Heart right ventricle (tissue), 16 donors: ENCODE measurements around the gene MAGIX. TPM values are rescaled to one million over a fixed set of nuclear protein-coding genes. Genes with fewer than 3 reads are reported as not detected.

Source experiments
- ATAC-seq, 8 donors: fragments of 200-7000 bp; cut with Tn5 transposase; one replicate each; pipeline ENCODE4 v1.9.1; 2020; ENCODE audit warnings: mild to moderate bottlenecking in 8 of 8, moderate library complexity in 8 of 8, moderate number of reproducible peaks in 1 of 8
- DNase-seq, 2 donors: peaks; one replicate each; pipeline ENCODE4 v3.0.0-alpha.2; 2020
- H3K27ac ChIP-seq, 10 donors: fragments of 200-600 bp; sonication (generic) in 2 of 10; one replicate each; pipeline versions ENCODE4 v1.5.0 to v1.8.0; 2020 to 2022; ENCODE audit warnings: mild to moderate bottlenecking in 3 of 10
- H3K27me3 ChIP-seq, 7 donors: fragments of 200-600 bp; one replicate each; pipeline ENCODE4 v1.8.0; 2021 to 2022; ENCODE audit warnings: mild to moderate bottlenecking in 2 of 7
- H3K36me3 ChIP-seq, 9 donors: fragments of 200-600 bp; sonication (generic) in 1 of 9; one replicate each; pipeline versions ENCODE4 v1.5.0 to v1.8.0; 2020 to 2022; ENCODE audit warnings: mild to moderate bottlenecking in 2 of 9
- H3K4me1 ChIP-seq, 9 donors: fragments of 200-600 bp; sonication (generic) in 1 of 9; one replicate each; pipeline versions ENCODE4 v1.5.0 to v1.8.0; 2020 to 2022; ENCODE audit warnings: mild to moderate bottlenecking in 4 of 9
- H3K4me3 ChIP-seq, 10 donors: fragments of 200-600 bp; sonication (generic) in 2 of 10; one replicate each; pipeline versions ENCODE4 v1.5.0 to v1.8.0; 2020 to 2022; ENCODE audit warnings: mild to moderate bottlenecking in 7 of 10, moderate library complexity in 2 of 10
- H3K9me3 ChIP-seq, 11 donors: fragments of 200-600 bp in 10 of 11; sonication (generic) in 2 of 11; one replicate each; pipeline versions ENCODE4 v1.5.0 to v1.8.0; 2013 to 2022; ENCODE audit warnings: mild to moderate bottlenecking in 2 of 11, control low read depth in 1 of 11, moderate library complexity in 1 of 11
- WGBS, 2 donors: extraction: QIAGEN DNeasy Blood & Tissue Kit; methylation state at CpG; one replicate each; pipeline ENCODE4 v1.1.7; 2013; ENCODE audit warnings: inconsistent platforms in 1 of 2; 5-methylcytosine and 5-hydroxymethylcytosine counted together
- intact Hi-C, 10 donors: fragments of 100-400 bp; cut with DNase I; formaldehyde crosslinking; loops; one replicate each; pipeline versions ENCODE4 v1.11.1 to v1.14.2; 2022
- polyA plus RNA-seq, 2 donors: library from polyadenylated mRNA; stranded (reverse); fragments of 200-250 nt; gene quantifications; one replicate each; pipeline ENCODE4 v1.2.3, GENCODE V29; 2013
- total RNA-seq, 10 donors: library from RNA; stranded (reverse); fragmentation: NEBNext Ultra II Directional in 3 of 10; extraction: Animal tissue kit (Norgen Biotek cat#: 25700) in 3 of 10; gene quantifications; one replicate each; pipeline versions ENCODE4 v1.2.1 to v1.2.4, GENCODE V29; 2021 to 2023
- TF ChIP-seq, protein P1 (sequence below), 9 donors: fragments of 200-600 bp; sonication (generic) in 2 of 9; IDR thresholded peaks; one replicate each; pipeline versions ENCODE4 v1.5.0 to v1.8.0; 2021 to 2022; ENCODE audit warnings: antibody characterized with exemption in 9 of 9, mild to moderate bottlenecking in 5 of 9, moderate library complexity in 1 of 9
- donor health status: Arrhythmogenic right ventricular cardiomyopathy.
- donor health status: ischemic (EF 13 %, LVEDD 7.1; RV severe dilation, severe dysfunction).
- donor health status: healthy with polysubstance abuse.
- donor health status: DM: no; HTN: yes; CAD: no.
- donor health status: DM: no; HTN: no; CAD: no.
- donor health status: ischemic (EF 25% LVEDD 6.9; RV normal size, moderate dysfunction).
- donor health status: ischemic (EF 25% LVEDD 5.7; RV mildly dilated, moderate dysfunction).
- donor health status: healthy.
- donor health status: DM: yes; HTN: yes; CAD: no.
- donor health status: Ischemic cardiomyopathy.
- donor health status: ischemic (EF 35%, LVEDD 5.7; RV mildly dilated, moderate dysfunction).
- donor health status: nonischemic (EF 11% LVEDD 7.7; RV severe dilation, severe dysfunction).
- donor health status: DM: yes; HTN: yes; CAD: no.
- donor health status: PGD.
- donor health status: ischemic (EF 29% LVEDD 5.4; RV normal size, mild dysfunction).
- donor health status: nonischemic (EF 23%, LVEDD 6.1; RV moderate dilation, normal function).

MAGIX gene
- total and polyA plus RNA-seq, 12 donors: 2.7 to 13.5 (median 4.1) TPM

DNA sequence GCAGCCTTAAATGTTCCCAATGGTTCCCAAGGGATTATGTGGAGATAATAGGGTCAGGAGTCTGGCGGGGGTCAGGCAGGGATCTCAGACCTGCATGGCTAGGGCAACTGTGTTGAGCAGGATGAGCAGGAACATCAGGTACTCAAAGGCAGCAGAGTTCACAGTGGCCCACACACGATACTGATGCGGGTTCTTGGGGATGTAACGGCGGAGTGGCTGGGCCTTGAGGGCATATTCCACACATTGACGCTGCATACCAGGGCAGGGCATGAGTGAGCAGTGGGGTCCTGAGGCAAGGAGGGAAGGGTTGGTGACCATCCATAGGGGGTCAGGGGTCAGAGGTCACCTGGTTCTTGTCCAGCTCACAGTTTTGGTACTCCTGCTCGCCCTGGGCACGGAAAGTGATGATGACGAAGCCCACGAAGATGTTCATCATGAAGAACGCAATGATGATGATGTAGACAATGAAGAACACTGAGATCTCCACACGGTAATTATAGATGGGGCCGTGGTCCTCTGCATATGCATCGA is 52.5 kb downstream of the MAGIX start:
- intact Hi-C loops: no loop called here
- H3K36me3 ChIP-seq: no peaks in the 10 kb centered on the region
- peaks cover 0 to 4% (median 0%) of the 10 kb centered on the region in 7 donors for H3K27me3 ChIP-seq
- DNase-seq (no peak), ATAC-seq (no peak)
- WGBS, 2 donors: 84 to 87% methylated on average over 14 of the region's 14 CpGs
- H3K9me3 ChIP-seq: no peaks in the 10 kb centered on the region
- H3K4me3 ChIP-seq: no peak overlapping the region
- no peak overlapping the region for H3K27ac ChIP-seq
- TF ChIP-seq, protein P1, sequence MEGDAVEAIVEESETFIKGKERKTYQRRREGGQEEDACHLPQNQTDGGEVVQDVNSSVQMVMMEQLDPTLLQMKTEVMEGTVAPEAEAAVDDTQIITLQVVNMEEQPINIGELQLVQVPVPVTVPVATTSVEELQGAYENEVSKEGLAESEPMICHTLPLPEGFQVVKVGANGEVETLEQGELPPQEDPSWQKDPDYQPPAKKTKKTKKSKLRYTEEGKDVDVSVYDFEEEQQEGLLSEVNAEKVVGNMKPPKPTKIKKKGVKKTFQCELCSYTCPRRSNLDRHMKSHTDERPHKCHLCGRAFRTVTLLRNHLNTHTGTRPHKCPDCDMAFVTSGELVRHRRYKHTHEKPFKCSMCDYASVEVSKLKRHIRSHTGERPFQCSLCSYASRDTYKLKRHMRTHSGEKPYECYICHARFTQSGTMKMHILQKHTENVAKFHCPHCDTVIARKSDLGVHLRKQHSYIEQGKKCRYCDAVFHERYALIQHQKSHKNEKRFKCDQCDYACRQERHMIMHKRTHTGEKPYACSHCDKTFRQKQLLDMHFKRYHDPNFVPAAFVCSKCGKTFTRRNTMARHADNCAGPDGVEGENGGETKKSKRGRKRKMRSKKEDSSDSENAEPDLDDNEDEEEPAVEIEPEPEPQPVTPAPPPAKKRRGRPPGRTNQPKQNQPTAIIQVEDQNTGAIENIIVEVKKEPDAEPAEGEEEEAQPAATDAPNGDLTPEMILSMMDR (IDR thresholded peaks at IDR 0.05): no peak
- no peaks in the 10 kb centered on the region for H3K4me1 ChIP-seq

Other genes starting within 250 kb of the MAGIX start
- gene PIM2, start 243.7 kb upstream of the MAGIX start, total RNA-seq: 10 to 100 TPM in 1 of 10 donors, 1 to 10 TPM in 9; 2.0 to 14.0 (median 3.3) TPM
- gene PIM2, start 243.7 kb upstream of the MAGIX start, polyA plus RNA-seq: 1 to 10 TPM; 1.8 to 3.9 TPM
- 10 to 100 TPM; 17.9 to 27.3 (median 24.7) TPM for gene OTUD5, start 205.2 kb upstream of the MAGIX start, total RNA-seq
- 10 to 100 TPM; 25.4 to 26.6 TPM for gene OTUD5, start 205.2 kb upstream of the MAGIX start, polyA plus RNA-seq
- gene KCND1, start 190.9 kb upstream of the MAGIX start, total RNA-seq: 1 to 10 TPM in 1 of 10 donors, under 1 TPM in 9; 0.13 to 1.7 (median 0.32) TPM
- under 1 TPM; 0.44 to 0.48 TPM for gene KCND1, start 190.9 kb upstream of the MAGIX start, polyA plus RNA-seq
- 10 to 100 TPM; 16.2 to 26.0 (median 21.9) TPM for gene GRIPAP1, start 160.5 kb upstream of the MAGIX start, total RNA-seq
- gene GRIPAP1, start 160.5 kb upstream of the MAGIX start, polyA plus RNA-seq: 10 to 100 TPM; 16.6 to 34.1 TPM
- gene TFE3, start 119.4 kb upstream of the MAGIX start, total RNA-seq: 10 to 100 TPM; 13.8 to 29.1 (median 16.1) TPM
- 10 to 100 TPM; 17.6 to 34.8 TPM for gene TFE3, start 119.4 kb upstream of the MAGIX start, polyA plus RNA-seq
- 1 to 10 TPM in 7 of 10 donors, under 1 TPM in 3; 0.71 to 2.0 (median 1.2) TPM for gene CCDC120, start 103.8 kb upstream of the MAGIX start, total RNA-seq
- gene CCDC120, start 103.8 kb upstream of the MAGIX start, polyA plus RNA-seq: 1 to 10 TPM in 1 of 2 donors, under 1 TPM in 1; 0.70 to 1.7 TPM
- gene PRAF2, start 88.8 kb upstream of the MAGIX start, total RNA-seq: 10 to 100 TPM in 1 of 10 donors, 1 to 10 TPM in 9; 5.4 to 16.9 (median 8.1) TPM
- gene PRAF2, start 88.8 kb upstream of the MAGIX start, polyA plus RNA-seq: 10 to 100 TPM; 24.4 to 26.5 TPM
- gene WDR45, start 82.9 kb upstream of the MAGIX start, total RNA-seq: 10 to 100 TPM; 45.7 to 84.7 (median 60.6) TPM
- gene WDR45, start 82.9 kb upstream of the MAGIX start, polyA plus RNA-seq: 100 to 1,000 TPM in 1 of 2 donors, 10 to 100 TPM in 1; 87.7 to 107 TPM
- 10 to 100 TPM; 16.5 to 23.2 (median 20.0) TPM for gene GPKOW, start 39.0 kb upstream of the MAGIX start, total RNA-seq
- 10 to 100 TPM in 1 of 2 donors, 1 to 10 TPM in 1; 6.4 to 28.8 TPM for gene GPKOW, start 39.0 kb upstream of the MAGIX start, polyA plus RNA-seq
- gene PLP2, start 9.1 kb downstream of the MAGIX start, total RNA-seq: 100 to 1,000 TPM in 1 of 10 donors, 10 to 100 TPM in 9; 20.3 to 157 (median 41.2) TPM
- 100 to 1,000 TPM in 1 of 2 donors, 10 to 100 TPM in 1; 64.6 to 352 TPM for gene PLP2, start 9.1 kb downstream of the MAGIX start, polyA plus RNA-seq
- 10 to 100 TPM in 3 of 10 donors, 1 to 10 TPM in 7; 6.6 to 14.8 (median 9.4) TPM for gene PRICKLE3, start 23.6 kb downstream of the MAGIX start, total RNA-seq
- 10 to 100 TPM in 1 of 2 donors, 1 to 10 TPM in 1; 8.8 to 10.8 TPM for gene PRICKLE3, start 23.6 kb downstream of the MAGIX start, polyA plus RNA-seq
- 1 to 10 TPM in 5 of 10 donors, under 1 TPM in 5; 0.59 to 2.0 (median 1.0) TPM for gene SYP, start 37.4 kb downstream of the MAGIX start, total RNA-seq
- 1 to 10 TPM; 1.9 to 2.9 TPM for gene SYP, start 37.4 kb downstream of the MAGIX start, polyA plus RNA-seq
- under 1 TPM in 6 of 10 donors, not detected in 4; 0.05 to 0.42 (median 0.15) TPM for gene CACNA1F, start 70.6 kb downstream of the MAGIX start, total RNA-seq
- gene CACNA1F, start 70.6 kb downstream of the MAGIX start, polyA plus RNA-seq: under 1 TPM; 0.03 to 0.07 TPM
- gene CCDC22, start 72.7 kb downstream of the MAGIX start, total RNA-seq: 10 to 100 TPM in 9 of 10 donors, 1 to 10 TPM in 1; 9.5 to 12.6 (median 11.0) TPM
- 10 to 100 TPM in 1 of 2 donors, 1 to 10 TPM in 1; 6.4 to 14.4 TPM for gene CCDC22, start 72.7 kb downstream of the MAGIX start, polyA plus RNA-seq
- 1 to 10 TPM in 1 of 10 donors, not detected in 9; 1.2 TPM for gene FOXP3, start 102.0 kb downstream of the MAGIX start, total RNA-seq
- gene FOXP3, start 102.0 kb downstream of the MAGIX start, polyA plus RNA-seq: under 1 TPM in 1 of 2 donors, not detected in 1; 0.04 TPM
- 10 to 100 TPM; 16.1 to 26.0 (median 19.8) TPM for gene PPP1R3F, start 107.0 kb downstream of the MAGIX start, total RNA-seq
- 10 to 100 TPM; 10.8 to 23.1 TPM for gene PPP1R3F, start 107.0 kb downstream of the MAGIX start, polyA plus RNA-seq
- not detected for gene GAGE10, start 140.9 kb downstream of the MAGIX start, total RNA-seq
- gene GAGE10, start 140.9 kb downstream of the MAGIX start, polyA plus RNA-seq: not detected
- gene GAGE12J, start 159.3 kb downstream of the MAGIX start, total RNA-seq: not detected
- gene GAGE12J, start 159.3 kb downstream of the MAGIX start, polyA plus RNA-seq: not detected
- not detected for gene GAGE13, start 168.8 kb downstream of the MAGIX start, total RNA-seq
- gene GAGE13, start 168.8 kb downstream of the MAGIX start, polyA plus RNA-seq: not detected